ENCODE results near the gene ATP8B2. TPM values are rescaled to one million over a fixed set of nuclear protein-coding genes. Genes with fewer than 3 reads are reported as not detected.

The ATP8B2 gene
- total RNA-seq, 1 donor from 2014 or later: 47.4 TPM

DNA sequence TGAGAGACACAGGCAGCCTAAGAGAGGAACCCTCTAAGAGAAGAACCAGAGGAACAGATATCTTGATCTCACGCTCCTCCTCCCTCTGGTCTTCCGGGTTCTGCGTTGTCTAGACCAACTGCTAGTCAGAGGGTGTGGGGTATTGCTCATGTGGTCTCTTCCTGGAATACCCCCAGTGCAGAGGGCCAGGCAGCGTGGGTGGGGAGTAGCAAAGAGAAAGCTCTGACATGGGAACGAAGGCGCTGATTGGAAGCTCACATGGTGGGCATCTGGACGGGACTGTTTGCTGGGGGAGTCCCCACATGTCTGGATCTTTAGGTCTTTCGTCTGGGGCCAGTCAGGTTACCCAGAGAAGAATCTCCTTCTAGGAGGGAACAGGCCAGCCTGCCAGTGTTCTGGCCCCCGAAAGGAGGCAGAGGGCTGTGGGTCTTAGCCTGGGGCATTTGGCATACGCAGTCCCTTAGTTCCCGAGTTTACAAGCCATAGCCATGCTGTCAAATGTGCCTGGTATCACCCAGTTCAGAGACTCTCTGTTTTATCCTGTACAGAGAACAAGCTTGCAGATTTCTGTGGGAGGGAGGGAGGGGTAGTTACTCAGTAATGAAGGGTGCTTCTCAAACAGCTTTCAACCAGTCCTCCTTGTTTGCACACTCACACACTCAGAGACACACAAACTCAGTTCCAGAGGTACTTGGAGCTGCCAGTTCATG is 61.5 kb downstream of the ATP8B2 start:
- H3K27me3 Mint-ChIP-seq: no peaks in the 10 kb centered on the region
- no peak for DNase-seq (ENCODE audit: low spot score, unreplicated experiment)
- H3K4me3 Mint-ChIP-seq (ENCODE audit: low read depth): no peak overlapping the region
- H3K9me3 Mint-ChIP-seq (ENCODE audit: low read depth): no peaks in the 10 kb centered on the region
- H3K27ac Mint-ChIP-seq: peak overlapping the region; percentile 85
- H3K4me1 Mint-ChIP-seq (ENCODE audit: low read depth): peaks cover 10% of the 10 kb centered on the region
- TF ChIP-seq CTCF (IDR thresholded peaks at IDR 0.05; ENCODE audit: unreplicated experiment): no peak
- no peaks in the 10 kb centered on the region for H3K36me3 Mint-ChIP-seq (ENCODE audit: insufficient read depth)

DNA sequence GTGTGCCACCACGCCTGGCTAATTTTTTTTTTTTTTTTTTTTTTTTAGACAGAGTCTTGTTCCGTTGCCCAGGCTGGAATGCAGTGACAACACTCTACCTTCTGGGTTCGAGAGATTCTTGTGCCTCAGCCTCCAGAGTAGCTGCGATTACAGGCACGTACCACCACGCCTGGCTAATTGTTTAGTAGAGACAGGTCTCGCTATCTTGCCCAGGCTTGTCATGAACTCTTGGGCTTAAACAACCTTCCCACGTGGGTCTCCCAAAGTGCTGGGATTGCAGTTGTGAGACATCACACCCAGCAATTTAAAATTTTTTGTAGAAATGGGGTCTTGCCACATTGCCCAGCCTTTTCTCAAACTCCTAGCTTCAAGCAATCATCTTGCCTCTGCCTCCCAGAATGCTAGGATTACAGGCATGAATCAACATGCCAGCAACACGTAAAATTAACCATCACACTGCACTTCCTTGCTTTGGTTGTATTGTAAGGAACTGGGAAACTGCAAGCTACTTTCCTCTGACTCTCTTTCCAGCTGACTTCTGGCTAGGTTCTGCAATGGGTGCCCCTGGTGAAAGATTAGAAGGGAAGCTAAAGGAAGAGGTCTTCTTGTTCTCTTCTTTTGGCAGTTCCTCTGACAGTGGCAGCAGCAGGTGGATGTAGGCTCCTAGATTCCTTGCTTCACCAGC is 65.9 kb downstream of the ATP8B2 start:
- H3K27me3 Mint-ChIP-seq: no peaks in the 10 kb centered on the region
- DNase-seq (ENCODE audit: low spot score, unreplicated experiment): no peak
- no peak overlapping the region for H3K4me3 Mint-ChIP-seq (ENCODE audit: low read depth)
- peaks cover 8% of the 10 kb centered on the region for H3K4me1 Mint-ChIP-seq (ENCODE audit: low read depth)
- no peak for TF ChIP-seq CTCF (IDR thresholded peaks at IDR 0.05; ENCODE audit: unreplicated experiment)
- H3K9me3 Mint-ChIP-seq (ENCODE audit: low read depth): peaks cover 8% of the 10 kb centered on the region
- peaks cover 4% of the 10 kb centered on the region for H3K36me3 Mint-ChIP-seq (ENCODE audit: insufficient read depth)
- H3K27ac Mint-ChIP-seq: peak overlapping the region; percentile 29

- TF ChIP-seq CTCF (IDR thresholded peaks at IDR 0.05; ENCODE audit: unreplicated experiment): no peak
- H3K9me3 Mint-ChIP-seq (ENCODE audit: low read depth): peaks cover 11% of the 10 kb centered on the region
- no peak overlapping the region for H3K27ac Mint-ChIP-seq
- H3K27me3 Mint-ChIP-seq: peaks cover 1% of the 10 kb centered on the region
- peaks cover 4% of the 10 kb centered on the region for H3K36me3 Mint-ChIP-seq (ENCODE audit: insufficient read depth)
- no peak for DNase-seq (ENCODE audit: low spot score, unreplicated experiment)
- peaks cover 2% of the 10 kb centered on the region for H3K4me1 Mint-ChIP-seq (ENCODE audit: low read depth)
- no peak overlapping the region for H3K4me3 Mint-ChIP-seq (ENCODE audit: low read depth)
Observed at GRCh38 chr1:154398141-154398540, 72.8 kb downstream of the ATP8B2 start.

DNA sequence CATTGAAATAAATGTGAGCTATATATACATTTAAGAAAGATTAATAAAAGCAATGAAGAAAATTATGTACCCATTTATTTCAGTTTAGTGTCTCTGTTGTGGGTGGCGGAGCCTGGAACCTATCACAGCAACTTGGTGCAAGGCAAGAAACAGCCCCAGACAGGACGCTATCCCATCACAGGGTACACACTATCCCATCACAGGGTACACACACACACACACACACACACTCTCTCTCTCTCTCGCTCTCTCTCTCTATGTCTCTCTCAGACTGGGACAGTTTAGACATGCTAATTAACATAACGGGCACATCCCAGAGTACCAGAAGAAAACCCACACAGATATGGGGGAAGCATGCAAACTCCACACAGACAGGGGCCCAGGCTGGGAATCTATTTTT is 73.4 kb downstream of the ATP8B2 start:
- no peak for TF ChIP-seq CTCF (IDR thresholded peaks at IDR 0.05; ENCODE audit: unreplicated experiment)
- peaks cover 11% of the 10 kb centered on the region for H3K9me3 Mint-ChIP-seq (ENCODE audit: low read depth)
- no peak for DNase-seq (ENCODE audit: low spot score, unreplicated experiment)
- H3K4me1 Mint-ChIP-seq (ENCODE audit: low read depth): peaks cover 2% of the 10 kb centered on the region
- no peak overlapping the region for H3K4me3 Mint-ChIP-seq (ENCODE audit: low read depth)
- H3K27ac Mint-ChIP-seq: no peak overlapping the region
- H3K27me3 Mint-ChIP-seq: peaks cover 6% of the 10 kb centered on the region
- peaks cover 4% of the 10 kb centered on the region for H3K36me3 Mint-ChIP-seq (ENCODE audit: insufficient read depth)

- H3K4me3 Mint-ChIP-seq (ENCODE audit: low read depth): no peak overlapping the region
- H3K4me1 Mint-ChIP-seq (ENCODE audit: low read depth): peaks cover 2% of the 10 kb centered on the region
- no peak for DNase-seq (ENCODE audit: low spot score, unreplicated experiment)
- H3K36me3 Mint-ChIP-seq (ENCODE audit: insufficient read depth): no peaks in the 10 kb centered on the region
- H3K27ac Mint-ChIP-seq: no peak overlapping the region
- no peak for TF ChIP-seq CTCF (IDR thresholded peaks at IDR 0.05; ENCODE audit: unreplicated experiment)
- peaks cover 17% of the 10 kb centered on the region for H3K27me3 Mint-ChIP-seq
- H3K9me3 Mint-ChIP-seq (ENCODE audit: low read depth): peaks cover 7% of the 10 kb centered on the region
Observed at GRCh38 chr1:154400381-154400801, 75.1 kb downstream of the ATP8B2 start.

Other genes starting within 250 kb of the ATP8B2 start
- 0.05 and 0.07 TPM in 2 replicates for gene NUP210L, start 170.5 kb upstream of the ATP8B2 start, total RNA-seq
- gene TPM3, start 133.4 kb upstream of the ATP8B2 start, total RNA-seq: 298 and 304 TPM in 2 replicates
- gene CFAP141, start 119.2 kb upstream of the ATP8B2 start, total RNA-seq: not detected in 2 replicates
- 263 and 268 TPM in 2 replicates for gene UBAP2L, start 104.6 kb upstream of the ATP8B2 start, total RNA-seq
- gene HAX1, start 52.9 kb upstream of the ATP8B2 start, total RNA-seq: 51.0 and 52.3 TPM in 2 replicates
- gene AQP10, start 4.4 kb upstream of the ATP8B2 start, total RNA-seq: 0.64 and 0.96 TPM in 2 replicates
- gene IL6R, start 79.8 kb downstream of the ATP8B2 start, total RNA-seq: 2.0 and 3.1 TPM in 2 replicates
- gene TDRD10, start 176.7 kb downstream of the ATP8B2 start, total RNA-seq: not detected in 2 replicates
- gene SHE, start 176.9 kb downstream of the ATP8B2 start, total RNA-seq: not detected in 2 replicates
- 77.2 and 88.3 TPM in 2 replicates for gene UBE2Q1, start 233.1 kb downstream of the ATP8B2 start, total RNA-seq
- gene CHRNB2, start 242.3 kb downstream of the ATP8B2 start, total RNA-seq: 2.7 and 3.2 TPM in 2 replicates